OCI-LY3 (cell line): ENCODE measurements around the gene GNE.

Source experiments
- EZH2phosphoT487 ChIP-seq: fragments of 200-600 bp; shearing (Covaris generic); IDR thresholded peaks from 2 replicates; pipeline ENCODE4 v1.6.1; 2018; ENCODE audit warnings: antibody characterized with exemption, mixed run types, low read depth
- TF ChIP-seq, protein P1 (sequence below): fragments of 200-600, 300-600 bp; sonication (generic); IDR thresholded peaks from 2 replicates; pipeline ENCODE4 v1.5.1; 2014; ENCODE audit warnings: antibody characterized with exemption, low read length, low read depth

DNA sequence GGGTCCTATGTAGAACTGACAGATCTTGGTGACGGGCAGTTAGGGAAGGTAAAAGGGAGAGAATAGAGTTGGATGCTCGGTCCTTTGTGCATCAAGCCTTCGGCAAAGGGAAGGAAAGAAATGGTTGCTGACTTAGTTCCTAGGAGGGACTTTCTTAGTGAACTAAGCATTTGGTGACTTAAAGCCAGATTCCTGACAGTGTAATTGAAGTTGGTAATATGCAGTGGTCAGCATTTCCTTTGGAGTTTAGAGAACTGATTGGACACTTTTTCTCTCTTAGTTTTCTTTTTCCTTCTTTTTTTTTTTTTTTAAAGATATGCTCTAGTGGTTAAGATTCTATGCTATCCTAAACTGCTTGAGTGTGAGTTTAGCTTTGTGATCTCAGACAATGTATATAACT, 65.2 kb downstream of the GNE start:
- no peak for TF ChIP-seq EZH2phosphoT487
- TF ChIP-seq, protein P1, sequence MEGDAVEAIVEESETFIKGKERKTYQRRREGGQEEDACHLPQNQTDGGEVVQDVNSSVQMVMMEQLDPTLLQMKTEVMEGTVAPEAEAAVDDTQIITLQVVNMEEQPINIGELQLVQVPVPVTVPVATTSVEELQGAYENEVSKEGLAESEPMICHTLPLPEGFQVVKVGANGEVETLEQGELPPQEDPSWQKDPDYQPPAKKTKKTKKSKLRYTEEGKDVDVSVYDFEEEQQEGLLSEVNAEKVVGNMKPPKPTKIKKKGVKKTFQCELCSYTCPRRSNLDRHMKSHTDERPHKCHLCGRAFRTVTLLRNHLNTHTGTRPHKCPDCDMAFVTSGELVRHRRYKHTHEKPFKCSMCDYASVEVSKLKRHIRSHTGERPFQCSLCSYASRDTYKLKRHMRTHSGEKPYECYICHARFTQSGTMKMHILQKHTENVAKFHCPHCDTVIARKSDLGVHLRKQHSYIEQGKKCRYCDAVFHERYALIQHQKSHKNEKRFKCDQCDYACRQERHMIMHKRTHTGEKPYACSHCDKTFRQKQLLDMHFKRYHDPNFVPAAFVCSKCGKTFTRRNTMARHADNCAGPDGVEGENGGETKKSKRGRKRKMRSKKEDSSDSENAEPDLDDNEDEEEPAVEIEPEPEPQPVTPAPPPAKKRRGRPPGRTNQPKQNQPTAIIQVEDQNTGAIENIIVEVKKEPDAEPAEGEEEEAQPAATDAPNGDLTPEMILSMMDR = no peak
